Sigmoid colon (tissue), 4 donors: ENCODE measurements around the gene OR10G2.

Experiments used
- CTCF ChIP-seq, 4 experiments: fragments of 450-650 bp in 3 of 4; fragments of 200-600 bp in 1 of 4; IDR thresholded peaks; one replicate each; pipeline ENCODE4 v1.5.1; 2016 to 2019; ENCODE audit warnings: antibody characterized with exemption in 4 of 4, mild to moderate bottlenecking in 3 of 4, moderate library complexity in 2 of 4
- POLR2AphosphoS5 ChIP-seq, 4 donors: sonication (generic); formaldehyde crosslinking; IDR thresholded peaks; one replicate each; pipeline ENCODE4 v1.6.1; 2017; ENCODE audit warnings: antibody characterized with exemption in 4 of 4

- TF ChIP-seq CTCF (IDR thresholded peaks at IDR 0.05) (no peak), POLR2AphosphoS5 (IDR thresholded peaks at IDR 0.05) (no peak)
These were observed 22.4 kb downstream of the OR10G2 start for GRCh38 chr14:21612324-21612723.
